ENCODE results near the gene GRK3. TPM values are rescaled to one million over a fixed set of nuclear protein-coding genes. Genes with fewer than 3 reads are reported as not detected.
"Not testable (repeated sequence)": the region's sequence is repeated elsewhere in the genome, so short reads cannot be mapped to it uniquely, and the experiment has no call there.

Gene GRK3
- total RNA-seq, 3 donors from 2014 or later = 14.4 to 49.1 (median 16.7) TPM

GRCh38 chr22:25573841-25574240 lies 9.4 kb downstream of the GRK3 start:
- intact Hi-C loops (cut with DNase I; ENCODE audit: low total_unique reads) = no loop called here
- no peaks in the 10 kb centered on the region for H3K36me3 ChIP-seq
- no peak overlapping the region for H3K27ac ChIP-seq
- H3K9me3 ChIP-seq = no peaks in the 10 kb centered on the region
- TF ChIP-seq, protein P1, sequence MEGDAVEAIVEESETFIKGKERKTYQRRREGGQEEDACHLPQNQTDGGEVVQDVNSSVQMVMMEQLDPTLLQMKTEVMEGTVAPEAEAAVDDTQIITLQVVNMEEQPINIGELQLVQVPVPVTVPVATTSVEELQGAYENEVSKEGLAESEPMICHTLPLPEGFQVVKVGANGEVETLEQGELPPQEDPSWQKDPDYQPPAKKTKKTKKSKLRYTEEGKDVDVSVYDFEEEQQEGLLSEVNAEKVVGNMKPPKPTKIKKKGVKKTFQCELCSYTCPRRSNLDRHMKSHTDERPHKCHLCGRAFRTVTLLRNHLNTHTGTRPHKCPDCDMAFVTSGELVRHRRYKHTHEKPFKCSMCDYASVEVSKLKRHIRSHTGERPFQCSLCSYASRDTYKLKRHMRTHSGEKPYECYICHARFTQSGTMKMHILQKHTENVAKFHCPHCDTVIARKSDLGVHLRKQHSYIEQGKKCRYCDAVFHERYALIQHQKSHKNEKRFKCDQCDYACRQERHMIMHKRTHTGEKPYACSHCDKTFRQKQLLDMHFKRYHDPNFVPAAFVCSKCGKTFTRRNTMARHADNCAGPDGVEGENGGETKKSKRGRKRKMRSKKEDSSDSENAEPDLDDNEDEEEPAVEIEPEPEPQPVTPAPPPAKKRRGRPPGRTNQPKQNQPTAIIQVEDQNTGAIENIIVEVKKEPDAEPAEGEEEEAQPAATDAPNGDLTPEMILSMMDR (IDR thresholded peaks at IDR 0.05) = no peak
- TF ChIP-seq POLR2AphosphoS5 (IDR thresholded peaks at IDR 0.05) (no peak), POLR2A (IDR thresholded peaks at IDR 0.05) (no peak)
- no peak for DNase-seq (ENCODE audit: low spot score in 2 of 2)
- H3K4me3 ChIP-seq = no peak overlapping the region
- no peaks in the 10 kb centered on the region for H3K27me3 ChIP-seq
- H3K4me1 ChIP-seq = no peaks in the 10 kb centered on the region

DNA sequence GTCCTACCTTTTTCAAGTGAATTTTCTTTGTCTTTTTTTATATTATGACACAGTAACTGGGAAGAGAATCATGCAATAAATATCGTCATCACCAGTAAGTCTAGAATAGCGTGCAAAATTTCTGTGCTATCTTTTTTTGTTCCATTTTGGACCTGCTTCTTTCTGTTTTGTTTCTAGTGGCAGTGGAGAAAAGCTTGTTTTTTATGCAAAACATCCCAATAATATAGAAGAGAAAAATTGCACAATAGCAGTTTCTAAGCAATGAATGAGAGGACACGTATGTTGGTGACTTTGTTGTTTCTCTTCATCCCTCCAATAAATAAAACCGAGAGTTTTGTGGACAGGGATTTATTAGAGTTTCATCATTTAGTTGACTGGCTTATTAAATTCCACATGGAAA lies 10.3 kb downstream of the GRK3 start:
- H3K36me3 ChIP-seq = no peaks in the 10 kb centered on the region
- no peak overlapping the region for H3K27ac ChIP-seq
- intact Hi-C loops (cut with DNase I; ENCODE audit: low total_unique reads) = no loop called here
- H3K4me3 ChIP-seq = no peak overlapping the region
- no peaks in the 10 kb centered on the region for H3K4me1 ChIP-seq
- no peak for TF ChIP-seq POLR2A (IDR thresholded peaks at IDR 0.05)
- TF ChIP-seq, protein P1 (IDR thresholded peaks at IDR 0.05) = no peak
- TF ChIP-seq POLR2AphosphoS5 (IDR thresholded peaks at IDR 0.05) = no peak
- no peaks in the 10 kb centered on the region for H3K9me3 ChIP-seq
- H3K27me3 ChIP-seq = no peaks in the 10 kb centered on the region
- no peak for DNase-seq (ENCODE audit: low spot score in 2 of 2)

DNA sequence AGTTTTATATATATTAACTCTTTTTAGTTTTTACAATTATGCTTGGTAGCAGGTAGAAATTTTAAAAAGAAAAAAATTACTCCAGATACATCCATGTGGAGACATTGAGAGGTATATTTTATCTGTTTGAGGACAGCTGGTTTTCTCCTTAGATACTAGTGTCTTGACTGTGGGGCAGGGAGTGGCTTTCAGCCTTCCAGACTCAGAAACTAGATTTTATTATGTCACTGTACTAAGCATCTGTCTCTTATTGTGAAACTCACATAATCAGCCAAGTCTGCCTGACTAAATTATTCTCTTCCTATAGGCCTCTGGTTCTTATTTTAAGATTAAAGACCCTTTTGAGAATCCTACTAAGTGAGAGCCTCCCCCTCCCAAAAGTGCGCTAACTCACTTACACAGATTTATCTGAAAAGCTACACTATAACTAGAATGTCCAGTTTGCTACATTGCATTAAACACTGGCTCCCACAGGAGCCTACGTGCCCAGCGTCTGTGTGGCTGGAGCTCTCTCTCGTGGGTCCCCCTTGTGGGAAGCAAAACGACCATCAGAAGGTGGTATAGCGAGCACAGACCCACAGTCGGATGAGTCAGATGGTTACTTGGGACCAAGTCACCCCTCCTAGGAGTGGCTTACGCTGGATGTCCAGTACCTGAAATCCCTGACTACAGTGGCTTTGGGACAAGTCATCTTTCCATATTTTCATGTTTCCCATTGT lies 11.4 kb downstream of the GRK3 start:
- H3K4me3 ChIP-seq; intact Hi-C loops (cut with DNase I; ENCODE audit: low total_unique reads); DNase-seq (ENCODE audit: low spot score in 2 of 2); H3K36me3 ChIP-seq; H3K9me3 ChIP-seq; H3K27ac ChIP-seq; H3K27me3 ChIP-seq; H3K4me1 ChIP-seq: not testable (repeated sequence)

DNA sequence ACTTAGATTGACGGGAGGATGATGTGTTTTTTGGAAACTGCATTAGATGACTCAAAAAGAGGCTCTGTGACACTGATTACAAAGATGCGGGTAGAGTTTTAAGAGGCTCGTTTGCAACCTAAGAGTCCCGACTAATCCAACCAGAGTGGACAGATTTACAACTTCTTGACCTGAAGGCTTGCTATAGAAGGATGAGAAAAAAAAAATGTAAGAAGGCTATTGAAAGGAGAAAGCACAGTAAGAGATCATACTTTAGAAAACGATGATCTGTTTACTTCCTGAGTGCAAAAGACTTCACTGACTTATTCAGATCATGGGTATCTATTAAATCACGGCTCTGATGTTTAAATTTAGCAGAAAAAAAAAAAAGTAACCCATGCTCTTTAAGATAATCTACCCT lies 17.0 kb downstream of the GRK3 start:
- H3K9me3 ChIP-seq; intact Hi-C loops (cut with DNase I; ENCODE audit: low total_unique reads); DNase-seq (ENCODE audit: low spot score in 2 of 2); H3K4me3 ChIP-seq; H3K4me1 ChIP-seq; H3K27ac ChIP-seq; H3K27me3 ChIP-seq; H3K36me3 ChIP-seq: not testable (repeated sequence)

DNA sequence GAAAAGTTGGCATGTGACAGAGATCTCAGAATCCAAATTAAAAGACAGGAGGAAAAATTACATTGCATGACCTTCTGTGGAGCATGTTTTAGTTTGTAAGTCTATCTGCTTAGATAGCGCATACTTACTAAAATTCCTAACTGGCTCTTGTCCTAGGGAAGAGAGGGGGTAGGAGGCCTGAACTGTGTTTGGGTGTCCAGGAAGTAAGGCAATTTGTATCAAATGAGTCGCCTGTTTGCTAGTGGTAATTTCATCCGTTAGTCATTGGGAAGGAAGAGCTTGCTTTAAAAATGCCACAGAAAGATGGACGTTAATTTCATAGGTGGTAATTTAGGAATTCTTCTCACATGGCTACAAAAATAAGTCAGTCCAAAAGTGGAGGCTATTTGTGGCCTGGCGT lies 18.5 kb downstream of the GRK3 start:
- H3K4me3 ChIP-seq = no peak overlapping the region
- no peak overlapping the region for H3K27ac ChIP-seq
- H3K27me3 ChIP-seq = no peaks in the 10 kb centered on the region
- H3K4me1 ChIP-seq = no peaks in the 10 kb centered on the region
- no peak for DNase-seq (ENCODE audit: low spot score in 2 of 2)
- no peaks in the 10 kb centered on the region for H3K9me3 ChIP-seq
- TF ChIP-seq, protein P1 (IDR thresholded peaks at IDR 0.05) = no peak
- TF ChIP-seq POLR2AphosphoS5 (IDR thresholded peaks at IDR 0.05) = no peak
- no peak for TF ChIP-seq POLR2A (IDR thresholded peaks at IDR 0.05)
- H3K36me3 ChIP-seq = no peaks in the 10 kb centered on the region
- intact Hi-C loops (cut with DNase I; ENCODE audit: low total_unique reads) = no loop called here

- H3K9me3 ChIP-seq; H3K36me3 ChIP-seq; intact Hi-C loops (cut with DNase I; ENCODE audit: low total_unique reads); H3K27me3 ChIP-seq; H3K4me1 ChIP-seq; H3K4me3 ChIP-seq; H3K27ac ChIP-seq: not testable (repeated sequence)
- peak in 1 of 2 donors; percentile 59 for DNase-seq (ENCODE audit: low spot score in 2 of 2)
- TF ChIP-seq POLR2AphosphoS5 (IDR thresholded peaks at IDR 0.05) = peak in 1 of 3 donors; percentile 41
Observed at GRCh38 chr22:25584993-25585392, 20.5 kb downstream of the GRK3 start.

DNA sequence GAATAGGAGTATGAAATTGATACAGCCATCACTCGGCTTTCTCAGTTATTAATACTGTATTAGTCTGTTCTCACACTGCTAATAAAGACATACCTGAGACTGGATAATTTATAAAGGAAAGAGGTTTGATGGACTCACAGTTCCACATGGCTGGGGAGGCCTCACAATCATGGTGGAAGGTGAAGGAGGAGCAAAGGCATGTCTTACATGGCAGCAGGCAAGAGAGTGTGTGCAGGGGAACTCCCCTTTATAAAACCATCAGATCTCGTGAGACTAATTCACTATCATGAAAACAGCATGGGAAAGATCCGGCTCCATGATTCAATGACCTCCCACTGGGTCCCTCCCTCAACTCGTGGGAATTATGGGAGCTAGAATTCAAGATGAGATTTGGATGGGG lies 25.2 kb downstream of the GRK3 start:
- intact Hi-C loops (cut with DNase I; ENCODE audit: low total_unique reads); DNase-seq (ENCODE audit: low spot score in 2 of 2); H3K27ac ChIP-seq; H3K4me1 ChIP-seq; H3K27me3 ChIP-seq; H3K4me3 ChIP-seq; H3K36me3 ChIP-seq; H3K9me3 ChIP-seq: not testable (repeated sequence)

DNA sequence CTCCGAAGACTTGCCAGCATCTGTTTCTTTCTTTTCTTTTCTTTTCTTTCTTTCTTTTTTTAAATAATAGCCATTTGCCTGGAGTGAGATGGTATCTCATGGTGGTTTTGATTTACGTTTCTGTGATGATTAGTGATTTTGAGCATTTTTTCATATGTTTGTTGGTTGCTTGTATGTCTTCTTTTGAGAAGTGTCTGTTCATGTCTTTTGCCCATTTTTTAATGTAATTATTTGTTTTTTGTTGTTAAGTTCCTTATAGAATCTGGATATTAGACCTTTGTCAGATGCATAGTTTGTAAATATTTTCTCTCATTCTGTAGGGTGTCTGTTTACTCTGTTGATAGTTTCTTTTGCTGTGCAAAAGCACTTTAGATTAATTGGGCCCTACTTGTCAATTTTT lies 28.8 kb downstream of the GRK3 start:
- H3K27ac ChIP-seq; DNase-seq (ENCODE audit: low spot score in 2 of 2); H3K36me3 ChIP-seq; H3K4me1 ChIP-seq; H3K4me3 ChIP-seq; H3K9me3 ChIP-seq; H3K27me3 ChIP-seq; intact Hi-C loops (cut with DNase I; ENCODE audit: low total_unique reads): not testable (repeated sequence)
